SK-N-SH (cell line): ENCODE data around the gene IQSEC1. TPM values are rescaled to one million over a fixed set of nuclear protein-coding genes. Genes with fewer than 3 reads are reported as not detected.

ENCODE experiments used
- CTCF ChIA-PET: fragments of 300-600, 350-600 bp; formaldehyde crosslinking; extraction: SDS; loops from one replicate; lab custom pipeline; 2021; lab: Yijun Ruan, JAX
- POLR2A ChIA-PET: fragments of 350-600 bp; sonication (Branson Sonifier 250); formaldehyde crosslinking; extraction: SDS; loops from one replicate; lab custom pipeline; 2020; ENCODE audit warnings: antibody characterized with exemption, inconsistent platforms; lab: Yijun Ruan, JAX
- DNase-seq: peaks from one replicate; pipeline ENCODE4 v3.0.0; 2012
- H2AFZ ChIP-seq: fragments of 200-600 bp; sonication (generic); 2 replicates; pipeline ENCODE4 v1.8.1; 2016; ENCODE audit warnings: antibody characterized with exemption, mild to moderate bottlenecking, low read depth
- H3F3A ChIP-seq: fragments of 200-600 bp; sonication (generic); replicated peaks from 2 replicates; pipeline ENCODE3; 2016; ENCODE audit warnings: antibody characterized with exemption, mild to moderate bottlenecking; ENCODE audit not compliant: insufficient read depth
- H3K27ac ChIP-seq, 2 experiments: fragments of 200-500 bp in 1 of 2; fragments of 200-600 bp in 1 of 2; sonication (Bioruptor generic) in 1 of 2; sonication (generic), shearing (Covaris generic) in 1 of 2; 2 replicates each; pipeline versions ENCODE4 v1.5.1 to v1.6.1; 2014 to 2016; ENCODE audit warnings: low read depth in 2 of 2, inconsistent platforms in 1 of 2, low read length in 1 of 2, mild to moderate bottlenecking in 1 of 2, mixed read lengths in 1 of 2
- H3K27me3 ChIP-seq: fragments of 200-600 bp; sonication (generic), shearing (Covaris generic); 2 replicates; pipeline ENCODE4 v1.6.1; 2016; ENCODE audit warnings: mixed run types; ENCODE audit not compliant: insufficient read depth
- H3K36me3 ChIP-seq, 2 experiments: fragments of 200-500 bp in 1 of 2; fragments of 200-600 bp in 1 of 2; sonication (Bioruptor generic) in 1 of 2; sonication (generic) in 1 of 2; replicated peaks in 1 of 2; 2 replicates each; pipeline versions ENCODE3 to v1.5.1; 2014 to 2016; ENCODE audit warnings: low read length in 1 of 2, mild to moderate bottlenecking in 1 of 2; ENCODE audit not compliant: insufficient read depth in 2 of 2, control insufficient read depth in 1 of 2
- H3K4me1 ChIP-seq, 2 experiments: fragments of 200-500 bp in 1 of 2; fragments of 200-600 bp in 1 of 2; sonication (Bioruptor generic) in 1 of 2; sonication (generic), shearing (Covaris generic) in 1 of 2; 2 replicates each; pipeline versions ENCODE4 v1.5.1 to v1.6.1; 2014 to 2016; ENCODE audit warnings: low read depth in 1 of 2, low read length in 1 of 2, mixed run types in 1 of 2; ENCODE audit not compliant: insufficient read depth in 2 of 2, control insufficient read depth in 1 of 2
- H3K4me2 ChIP-seq: fragments of 200-600 bp; sonication (generic), shearing (Covaris generic); 2 replicates; pipeline ENCODE4 v1.6.1; 2017; ENCODE audit warnings: mixed run types
- H3K4me3 ChIP-seq, 2 experiments: fragments of 200-500 bp in 1 of 2; fragments of 200-600 bp in 1 of 2; sonication (Bioruptor generic) in 1 of 2; sonication (generic), shearing (Covaris generic) in 1 of 2; 2 replicates each; pipeline versions ENCODE4 v1.5.1 to v1.8.1; 2014 to 2016; ENCODE audit warnings: low read depth in 2 of 2, inconsistent platforms in 1 of 2, low read length in 1 of 2, mild to moderate bottlenecking in 1 of 2, mixed read lengths in 1 of 2, moderate library complexity in 1 of 2
- H3K79me2 ChIP-seq: fragments of 200-600 bp; sonication (generic); 2 replicates; pipeline ENCODE4 v1.8.1; 2017; ENCODE audit warnings: mild to moderate bottlenecking; ENCODE audit not compliant: insufficient read depth
- H3K9ac ChIP-seq: fragments of 200-600 bp; sonication (generic); 2 replicates; pipeline ENCODE4 v1.6.1; 2017; ENCODE audit warnings: mixed run types
- H3K9me2 ChIP-seq: fragments of 200-600 bp; sonication (generic); 2 replicates; pipeline ENCODE4 v1.6.1; 2017; ENCODE audit warnings: mixed run types
- H3K9me3 ChIP-seq: fragments of 200-600 bp; sonication (generic); 2 replicates; pipeline ENCODE4 v1.6.1; 2017; ENCODE audit warnings: mixed run types, mild to moderate bottlenecking, moderate library complexity
- H4K20me1 ChIP-seq: fragments of 200-600 bp; sonication (generic); 2 replicates; pipeline ENCODE4 v1.6.1; 2017; ENCODE audit warnings: mild to moderate bottlenecking, mixed run types; ENCODE audit not compliant: insufficient read depth
- CHD2 ChIP-seq: fragments of 150-350 bp; IDR thresholded peaks from 2 replicates; pipeline ENCODE4 v1.6.1; 2018; ENCODE audit warnings: low read length; ENCODE audit not compliant: partially characterized antibody
- CTCF ChIP-seq: fragments of 200-600 bp; sonication (generic); IDR thresholded peaks from 2 replicates; pipeline ENCODE4 v1.6.1; 2017; ENCODE audit warnings: antibody characterized with exemption, mild to moderate bottlenecking, moderate library complexity
- ELF1 ChIP-seq: IDR thresholded peaks from 2 replicates; pipeline ENCODE4 v1.4.0; 2012
- EP300 ChIP-seq, 2 experiments: IDR thresholded peaks; 2 replicates each; pipeline versions ENCODE4 v1.4.0 to v1.6.1; 2012; ENCODE audit warnings: borderline replicate concordance in 1 of 2, low read depth in 1 of 2, low read length in 1 of 2
- FOSL2 ChIP-seq: IDR thresholded peaks from 2 replicates; pipeline ENCODE4 v1.4.0; 2012; ENCODE audit warnings: low read depth, mild to moderate bottlenecking, moderate library complexity, borderline replicate concordance
- FOXJ3 ChIP-seq: sonication (generic); formaldehyde crosslinking; IDR thresholded peaks from 2 replicates; pipeline ENCODE4 v1.5.1; 2020; ENCODE audit warnings: mild to moderate bottlenecking, missing genetic modification reagents
- JUND ChIP-seq: IDR thresholded peaks from 2 replicates; pipeline ENCODE4 v1.4.0; 2012
- MAX ChIP-seq: IDR thresholded peaks from 2 replicates; pipeline ENCODE4 v1.4.0; 2012; ENCODE audit warnings: low read depth
- MEF2A ChIP-seq: IDR thresholded peaks from 2 replicates; pipeline ENCODE4 v1.4.0; 2012; ENCODE audit warnings: low read depth, borderline replicate concordance
- MXI1 ChIP-seq: IDR thresholded peaks from 2 replicates; pipeline ENCODE4 v1.6.1; 2012; ENCODE audit warnings: mild to moderate bottlenecking, low read depth, low read length, improper control_type of control experiment
- NFIC ChIP-seq: IDR thresholded peaks from 2 replicates; pipeline ENCODE4 v1.4.0; 2012; ENCODE audit warnings: borderline replicate concordance
- POLR2AphosphoS5 ChIP-seq: IDR thresholded peaks from 2 replicates; pipeline ENCODE4 v1.6.1; 2012; ENCODE audit warnings: low read depth, low read length
- RAD21 ChIP-seq: IDR thresholded peaks from 2 replicates; pipeline ENCODE4 v1.6.1; 2012; ENCODE audit warnings: mild to moderate bottlenecking, low read length
- RCOR1 ChIP-seq: fragments of 150-350 bp; IDR thresholded peaks from 2 replicates; pipeline ENCODE4 v1.6.1; 2017; ENCODE audit warnings: antibody characterized with exemption, low read length
- REST ChIP-seq: IDR thresholded peaks from 2 replicates; pipeline ENCODE4 v1.6.1; 2012; ENCODE audit warnings: mild to moderate bottlenecking, low read depth, low read length, moderate library complexity
- RFX5 ChIP-seq: IDR thresholded peaks from 2 replicates; pipeline ENCODE4 v1.6.1; 2012; ENCODE audit warnings: mild to moderate bottlenecking, improper control_type of control experiment, low read length
- SMC3 ChIP-seq: IDR thresholded peaks from 2 replicates; pipeline ENCODE4 v1.6.1; 2012; ENCODE audit warnings: low read depth, low read length, improper control_type of control experiment
- TAF1 ChIP-seq: IDR thresholded peaks from 2 replicates; pipeline ENCODE4 v1.6.1; 2012; ENCODE audit warnings: low read depth, mild to moderate bottlenecking, low read length, moderate library complexity, borderline replicate concordance
- TEAD4 ChIP-seq: IDR thresholded peaks from 2 replicates; pipeline ENCODE4 v1.4.0; 2012; ENCODE audit warnings: mild to moderate bottlenecking, borderline replicate concordance; ENCODE audit not compliant: insufficient read depth
- YY1 ChIP-seq: IDR thresholded peaks from 2 replicates; pipeline ENCODE4 v1.4.0; 2012; ENCODE audit warnings: low read depth, mild to moderate bottlenecking
- ZBTB33 ChIP-seq: IDR thresholded peaks from 2 replicates; pipeline ENCODE4 v1.4.0; 2012; ENCODE audit warnings: low read depth, borderline replicate concordance
- WGBS: methylation state at CpG from one replicate; pipeline ENCODE4 v1.1.6; 2017; ENCODE audit warnings: low lambda C conversion rate; 5-methylcytosine and 5-hydroxymethylcytosine counted together
- polyA plus RNA-seq, 3 experiments: library from polyadenylated mRNA; depleted of rRNA; stranded (reverse); fragments of >200 nt; gene quantifications; 2 replicates each; pipeline ENCODE4 v1.2.3, GENCODE V29; 2012

Gene IQSEC1
- polyA plus RNA-seq, 1 of the 3 experiments (the other 2 are of a cell fraction), result 6.2 TPM

GRCh38 chr3:13032206-13032605 lies 41.0 kb downstream of the IQSEC1 start (continued):
- no peak for TF ChIP-seq POLR2AphosphoS5
- TF ChIP-seq RCOR1, result no peak

GRCh38 chr3:13031621-13032020 lies 41.6 kb downstream of the IQSEC1 start:
- no peaks in the 10 kb centered on the region for H3K9me2 ChIP-seq
- TF ChIP-seq SMC3 (no peak), YY1 (no peak), CTCF (no peak), ELF1 (no peak), MAX (no peak), NFIC (no peak), EP300 (IDR thresholded peaks at IDR 0.05; ENCODE audit: borderline replicate concordance in 1 of 2, low read depth in 1 of 2, low read length in 1 of 2) (no peak), REST (no peak), FOSL2 (no peak), RAD21 (no peak), TAF1 (no peak), RFX5 (no peak), TEAD4 (no peak), MEF2A (no peak), JUND (no peak), MXI1 (no peak), FOXJ3 (CRISPR knock-in tag) (no peak), CHD2 (no peak), ZBTB33 (no peak)
- TF ChIP-seq, all 33 proteins: peak for 0
- ChIA-PET CTCF (no interaction called here), POLR2A (interaction anchor here (1.6 kb wide), 1 partner anchor 9 kb away, joined by 3 read pairs; no protein-coding TSS in a partner anchor)
- 76% methylated on average over 7 of the region's 7 CpGs for WGBS
- Histone ChIP-seq H3K36me3 (no peaks in the 10 kb centered on the region), H3K9me3 (no peaks in the 10 kb centered on the region), H3K27ac (no peak overlapping the region), H3K4me2 (no peak overlapping the region), H4K20me1 (no peaks in the 10 kb centered on the region), H3K27me3 (no peaks in the 10 kb centered on the region), H3K4me3 (no peak overlapping the region), H3K79me2 (no peaks in the 10 kb centered on the region), H3K9ac (no peak overlapping the region), H2AFZ (no peak overlapping the region), H3K4me1 (peaks cover 0 to 24% of the 10 kb centered on the region in 2 experiments; a peak in 2 of 4 replicates), H3F3A (no peaks in the 10 kb centered on the region)
- no peak for DNase-seq
